ENCODE results near the gene TNFRSF4. TPM values are rescaled to one million over a fixed set of nuclear protein-coding genes. Genes with fewer than 3 reads are reported as not detected.

TNFRSF4 gene
- total RNA-seq, 1 experiment from 2014 or later, result 0.37 TPM

DNA sequence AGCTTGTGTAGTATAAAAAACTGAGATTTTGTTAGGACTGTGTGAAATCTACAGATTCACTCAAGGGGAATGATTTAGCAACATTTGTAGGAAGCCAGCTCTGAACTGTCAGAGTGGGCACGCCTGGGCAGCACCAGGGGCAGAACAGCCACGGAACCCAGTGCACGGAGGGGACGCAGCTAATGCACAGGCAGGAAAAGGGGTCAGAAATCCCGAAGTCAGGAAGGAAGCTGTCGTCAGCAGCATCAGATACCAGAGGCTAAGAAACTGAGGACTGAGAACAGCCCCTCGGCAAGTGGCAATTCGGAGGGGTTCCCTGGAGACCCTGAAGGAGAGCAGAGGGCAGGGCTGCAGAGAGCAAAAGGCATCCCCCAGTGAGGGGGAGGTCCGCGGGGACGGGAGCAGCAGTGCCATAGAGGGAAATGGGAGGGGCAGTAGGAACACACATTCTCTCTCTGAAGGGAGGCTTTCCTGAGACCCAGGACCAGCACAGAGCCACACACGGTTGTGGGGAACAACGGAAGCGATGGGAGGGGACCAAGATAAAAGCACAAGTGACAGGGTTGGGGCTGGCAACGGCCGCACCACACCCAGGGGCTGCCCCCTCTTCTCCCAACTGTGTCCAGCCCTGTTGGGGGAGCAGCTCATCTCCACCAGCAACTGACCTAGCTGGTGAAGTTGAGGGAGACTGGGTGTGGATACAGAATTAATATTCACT, 47.0 kb upstream of the TNFRSF4 start:
- H3K27me3 ChIP-seq (ENCODE audit: insufficient read depth, low read length), result no peaks in the 10 kb centered on the region
- peaks cover 0 to 5% of the 10 kb centered on the region in 2 experiments; a peak in 1 of 4 replicates for H3K4me1 ChIP-seq (ENCODE audit: control insufficient read depth in 1 of 2, insufficient read depth in 2 of 2, low read length in 2 of 2)
- H3K9ac ChIP-seq (ENCODE audit: low read length), result no peak overlapping the region
- H3K79me2 ChIP-seq (ENCODE audit: insufficient read depth, low read length), result peaks cover 27% of the 10 kb centered on the region
- intact Hi-C loops (cut with micrococcal nuclease), result no loop called here
- TF ChIP-seq EGR1 (IDR thresholded peaks at IDR 0.05; ENCODE audit: low read depth) (no peak), TCF7L2 (IDR thresholded peaks at IDR 0.05; ENCODE audit: borderline replicate concordance, extremely low read depth, insufficient read depth, insufficient read length) (no peak), EZH2 (IDR thresholded peaks at IDR 0.05) (no peak), JUND (IDR thresholded peaks at IDR 0.05) (no peak), ZNF274 (IDR thresholded peaks at IDR 0.05; ENCODE audit: low read depth, low read length) (no peak), RAD21 (IDR thresholded peaks at IDR 0.05; ENCODE audit: low read depth) (no peak), ZFX (IDR thresholded peaks at IDR 0.05) (no peak), SP1 (IDR thresholded peaks at IDR 0.05; ENCODE audit: low read depth) (no peak), CEBPB (IDR thresholded peaks at IDR 0.05; ENCODE audit: low read depth) (no peak), POLR2A (IDR thresholded peaks at IDR 0.05; ENCODE audit: borderline replicate concordance, extremely low read depth, insufficient read depth, insufficient read length) (no peak), ELF1 (IDR thresholded peaks at IDR 0.05; ENCODE audit: borderline replicate concordance, low read depth) (no peak), YY1 (IDR thresholded peaks at IDR 0.05; ENCODE audit: extremely low read depth, insufficient replicate concordance, low read depth, low read length) (no peak), FOSL1 (IDR thresholded peaks at IDR 0.05; ENCODE audit: low read depth) (no peak), SIN3A (IDR thresholded peaks at IDR 0.05; ENCODE audit: low read depth) (no peak), EZH2phosphoT487 (IDR thresholded peaks at IDR 0.05; ENCODE audit: borderline replicate concordance) (no peak)
- TF ChIP-seq, protein P1, sequence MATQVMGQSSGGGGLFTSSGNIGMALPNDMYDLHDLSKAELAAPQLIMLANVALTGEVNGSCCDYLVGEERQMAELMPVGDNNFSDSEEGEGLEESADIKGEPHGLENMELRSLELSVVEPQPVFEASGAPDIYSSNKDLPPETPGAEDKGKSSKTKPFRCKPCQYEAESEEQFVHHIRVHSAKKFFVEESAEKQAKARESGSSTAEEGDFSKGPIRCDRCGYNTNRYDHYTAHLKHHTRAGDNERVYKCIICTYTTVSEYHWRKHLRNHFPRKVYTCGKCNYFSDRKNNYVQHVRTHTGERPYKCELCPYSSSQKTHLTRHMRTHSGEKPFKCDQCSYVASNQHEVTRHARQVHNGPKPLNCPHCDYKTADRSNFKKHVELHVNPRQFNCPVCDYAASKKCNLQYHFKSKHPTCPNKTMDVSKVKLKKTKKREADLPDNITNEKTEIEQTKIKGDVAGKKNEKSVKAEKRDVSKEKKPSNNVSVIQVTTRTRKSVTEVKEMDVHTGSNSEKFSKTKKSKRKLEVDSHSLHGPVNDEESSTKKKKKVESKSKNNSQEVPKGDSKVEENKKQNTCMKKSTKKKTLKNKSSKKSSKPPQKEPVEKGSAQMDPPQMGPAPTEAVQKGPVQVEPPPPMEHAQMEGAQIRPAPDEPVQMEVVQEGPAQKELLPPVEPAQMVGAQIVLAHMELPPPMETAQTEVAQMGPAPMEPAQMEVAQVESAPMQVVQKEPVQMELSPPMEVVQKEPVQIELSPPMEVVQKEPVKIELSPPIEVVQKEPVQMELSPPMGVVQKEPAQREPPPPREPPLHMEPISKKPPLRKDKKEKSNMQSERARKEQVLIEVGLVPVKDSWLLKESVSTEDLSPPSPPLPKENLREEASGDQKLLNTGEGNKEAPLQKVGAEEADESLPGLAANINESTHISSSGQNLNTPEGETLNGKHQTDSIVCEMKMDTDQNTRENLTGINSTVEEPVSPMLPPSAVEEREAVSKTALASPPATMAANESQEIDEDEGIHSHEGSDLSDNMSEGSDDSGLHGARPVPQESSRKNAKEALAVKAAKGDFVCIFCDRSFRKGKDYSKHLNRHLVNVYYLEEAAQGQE (IDR thresholded peaks at IDR 0.05; ENCODE audit: low read depth), result no peak
- TF ChIP-seq, protein P2, sequence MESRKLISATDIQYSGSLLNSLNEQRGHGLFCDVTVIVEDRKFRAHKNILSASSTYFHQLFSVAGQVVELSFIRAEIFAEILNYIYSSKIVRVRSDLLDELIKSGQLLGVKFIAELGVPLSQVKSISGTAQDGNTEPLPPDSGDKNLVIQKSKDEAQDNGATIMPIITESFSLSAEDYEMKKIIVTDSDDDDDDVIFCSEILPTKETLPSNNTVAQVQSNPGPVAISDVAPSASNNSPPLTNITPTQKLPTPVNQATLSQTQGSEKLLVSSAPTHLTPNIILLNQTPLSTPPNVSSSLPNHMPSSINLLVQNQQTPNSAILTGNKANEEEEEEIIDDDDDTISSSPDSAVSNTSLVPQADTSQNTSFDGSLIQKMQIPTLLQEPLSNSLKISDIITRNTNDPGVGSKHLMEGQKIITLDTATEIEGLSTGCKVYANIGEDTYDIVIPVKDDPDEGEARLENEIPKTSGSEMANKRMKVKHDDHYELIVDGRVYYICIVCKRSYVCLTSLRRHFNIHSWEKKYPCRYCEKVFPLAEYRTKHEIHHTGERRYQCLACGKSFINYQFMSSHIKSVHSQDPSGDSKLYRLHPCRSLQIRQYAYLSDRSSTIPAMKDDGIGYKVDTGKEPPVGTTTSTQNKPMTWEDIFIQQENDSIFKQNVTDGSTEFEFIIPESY (IDR thresholded peaks at IDR 0.05; ENCODE audit: extremely low read depth, insufficient replicate concordance, low read length), result no peak
- TF ChIP-seq, protein P3, sequence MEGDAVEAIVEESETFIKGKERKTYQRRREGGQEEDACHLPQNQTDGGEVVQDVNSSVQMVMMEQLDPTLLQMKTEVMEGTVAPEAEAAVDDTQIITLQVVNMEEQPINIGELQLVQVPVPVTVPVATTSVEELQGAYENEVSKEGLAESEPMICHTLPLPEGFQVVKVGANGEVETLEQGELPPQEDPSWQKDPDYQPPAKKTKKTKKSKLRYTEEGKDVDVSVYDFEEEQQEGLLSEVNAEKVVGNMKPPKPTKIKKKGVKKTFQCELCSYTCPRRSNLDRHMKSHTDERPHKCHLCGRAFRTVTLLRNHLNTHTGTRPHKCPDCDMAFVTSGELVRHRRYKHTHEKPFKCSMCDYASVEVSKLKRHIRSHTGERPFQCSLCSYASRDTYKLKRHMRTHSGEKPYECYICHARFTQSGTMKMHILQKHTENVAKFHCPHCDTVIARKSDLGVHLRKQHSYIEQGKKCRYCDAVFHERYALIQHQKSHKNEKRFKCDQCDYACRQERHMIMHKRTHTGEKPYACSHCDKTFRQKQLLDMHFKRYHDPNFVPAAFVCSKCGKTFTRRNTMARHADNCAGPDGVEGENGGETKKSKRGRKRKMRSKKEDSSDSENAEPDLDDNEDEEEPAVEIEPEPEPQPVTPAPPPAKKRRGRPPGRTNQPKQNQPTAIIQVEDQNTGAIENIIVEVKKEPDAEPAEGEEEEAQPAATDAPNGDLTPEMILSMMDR (IDR thresholded peaks at IDR 0.05 in 2 of 3, conservative IDR thresholded peaks at IDR 0.05 in 1 of 3; ENCODE audit: borderline replicate concordance in 1 of 3, insufficient read depth in 1 of 3, low read depth in 2 of 3, low read length in 2 of 3), result no peak
- TF ChIP-seq, protein P4, sequence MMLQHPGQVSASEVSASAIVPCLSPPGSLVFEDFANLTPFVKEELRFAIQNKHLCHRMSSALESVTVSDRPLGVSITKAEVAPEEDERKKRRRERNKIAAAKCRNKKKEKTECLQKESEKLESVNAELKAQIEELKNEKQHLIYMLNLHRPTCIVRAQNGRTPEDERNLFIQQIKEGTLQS (IDR thresholded peaks at IDR 0.05), result no peak
- TF ChIP-seq, protein P5, sequence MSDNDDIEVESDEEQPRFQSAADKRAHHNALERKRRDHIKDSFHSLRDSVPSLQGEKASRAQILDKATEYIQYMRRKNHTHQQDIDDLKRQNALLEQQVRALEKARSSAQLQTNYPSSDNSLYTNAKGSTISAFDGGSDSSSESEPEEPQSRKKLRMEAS (IDR thresholded peaks at IDR 0.05), result no peak
- no peak overlapping the region for H3K4me3 ChIP-seq (replicated peaks in 1 of 2; ENCODE audit: low read depth in 1 of 2, low read length in 2 of 2)
- H3K9me3 ChIP-seq (ENCODE audit: control insufficient read depth in 1 of 2, insufficient read depth in 1 of 2, low read depth in 1 of 2, low read length in 2 of 2), result no peaks in the 10 kb centered on the region
- H4K20me1 ChIP-seq (ENCODE audit: insufficient read depth), result no peaks in the 10 kb centered on the region
- no peak overlapping the region for H3K4me2 ChIP-seq (ENCODE audit: low read length)
- no peak overlapping the region for H2AFZ ChIP-seq (ENCODE audit: low read depth, low read length, poor library complexity, severe bottlenecking)
- ChIA-PET CTCF (no interaction called here), POLR2A (no interaction called here), RAD21 (ENCODE audit: low non-redundant PET in 1 of 2, low total read pairs in 2 of 2, uncharacterized antibody in 2 of 2, unreplicated experiment in 2 of 2) (no interaction called here)
- DNase-seq (ENCODE audit: low read depth, low spot score), result no peak
- H3K27ac ChIP-seq (ENCODE audit: low read depth, low read length), result peak overlapping the region; percentile 18; the same call in 1 of the 2 replicates
- H3K36me3 ChIP-seq (ENCODE audit: control insufficient read depth in 1 of 2, insufficient read depth in 2 of 2, low read length in 2 of 2), result peaks cover 29 to 51% of the 10 kb centered on the region in 2 experiments; a peak in 3 of 4 replicates
- no TSS peak for BruUV-seq (replicated peaks)
- ATAC-seq, result no peak
- H3K9me2 ChIP-seq (ENCODE audit: insufficient read depth), result no peaks in the 10 kb centered on the region

Measured in HCT116 (cell line).